Measurements from ENCODE around the gene APH1A. TPM values are rescaled to one million over a fixed set of nuclear protein-coding genes. Genes with fewer than 3 reads are reported as not detected.
"Not testable (repeated sequence)": the region's sequence is repeated elsewhere in the genome, so short reads cannot be mapped to it uniquely, and the experiment has no call there.

The APH1A gene
- total and polyA plus RNA-seq, 4 donors = 63.1 to 156 (median 138) TPM

DNA sequence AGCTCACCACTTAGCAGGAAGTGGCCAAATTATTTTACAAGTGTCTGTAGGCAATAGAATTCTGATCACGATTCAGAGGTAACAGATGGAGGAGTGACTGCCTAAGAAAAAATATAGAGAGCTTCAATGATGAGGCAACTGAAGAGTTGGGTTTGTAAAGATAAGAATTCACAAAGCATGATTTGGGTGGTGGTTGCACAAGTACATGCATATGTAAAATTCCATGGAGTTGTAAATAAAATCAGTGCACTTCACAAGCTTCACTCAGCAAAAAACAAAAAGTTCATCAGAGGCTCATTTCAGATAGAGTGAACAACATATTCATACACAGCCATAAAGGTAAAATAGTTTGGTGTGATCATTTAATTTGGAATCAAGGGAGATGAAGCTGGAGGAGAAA is 43.8 kb downstream of the APH1A start:
- Histone ChIP-seq H3K36me3 (ENCODE audit: control insufficient read depth, insufficient read depth, low read length) (peaks cover 28% of the 10 kb centered on the region), H3K27me3 (ENCODE audit: control insufficient read depth, insufficient read depth, low read length) (no peaks in the 10 kb centered on the region), H3K9me3 (ENCODE audit: control insufficient read depth, insufficient read depth, low read length) (no peaks in the 10 kb centered on the region), H3K27ac (ENCODE audit: low read depth, low read length) (no peak overlapping the region), H3K4me3 (ENCODE audit: low read depth, low read length) (no peak overlapping the region), H3K4me1 (ENCODE audit: control insufficient read depth, insufficient read depth, low read length) (no peaks in the 10 kb centered on the region)
- DNase-seq (ENCODE audit: low read depth in 4 of 6, low spot score in 6 of 6) = no peak
- WGBS (ENCODE audit: insufficient coverage) = 100% methylated on average over 1 of the region's 1 CpG

GRCh38 chr1:150221552-150221951 is 47.3 kb downstream of the APH1A start:
- no peaks in the 10 kb centered on the region for H3K4me1 ChIP-seq (ENCODE audit: control insufficient read depth, insufficient read depth, low read length)
- peak in 2 of 6 donors; percentile 66 to 81 for DNase-seq (ENCODE audit: low read depth in 4 of 6, low spot score in 6 of 6)
- no peak overlapping the region for H3K4me3 ChIP-seq (ENCODE audit: low read depth, low read length)
- H3K9me3 ChIP-seq (ENCODE audit: control insufficient read depth, insufficient read depth, low read length) = no peaks in the 10 kb centered on the region
- H3K27ac ChIP-seq (ENCODE audit: low read depth, low read length) = no peak overlapping the region
- no CpG with 5 or more reads among the region's 2 CpGs for WGBS (ENCODE audit: insufficient coverage)
- H3K36me3 ChIP-seq (ENCODE audit: control insufficient read depth, insufficient read depth, low read length) = peaks cover 20% of the 10 kb centered on the region
- no peaks in the 10 kb centered on the region for H3K27me3 ChIP-seq (ENCODE audit: control insufficient read depth, insufficient read depth, low read length)

- not testable (repeated sequence) for H3K4me3 ChIP-seq (ENCODE audit: low read depth, low read length); H3K9me3 ChIP-seq (ENCODE audit: control insufficient read depth, insufficient read depth, low read length); H3K4me1 ChIP-seq (ENCODE audit: control insufficient read depth, insufficient read depth, low read length); H3K27me3 ChIP-seq (ENCODE audit: control insufficient read depth, insufficient read depth, low read length); H3K27ac ChIP-seq (ENCODE audit: low read depth, low read length); DNase-seq (ENCODE audit: low read depth in 4 of 6, low spot score in 6 of 6); H3K36me3 ChIP-seq (ENCODE audit: control insufficient read depth, insufficient read depth, low read length)
- WGBS (ENCODE audit: insufficient coverage) = 100% methylated on average over 1 of the region's 6 CpGs
These were observed 53.0 kb downstream of the APH1A start for GRCh38 chr1:150215855-150216254.

Small RNA genes within 50 kb of the gene (small RNA-seq; reads per million reads assigned to genes)
- gene RNU2-17P (ENCODE audit: low replicate concordance) = 1.0 reads per million, percentile 80 among the genes with 10 or more reads in this experiment

Other genes with a start within 250 kb of the APH1A start
- 100 to 1,000 TPM in 1 of 2 donors, 10 to 100 TPM in 1; 67.4 to 102 TPM for gene VPS45, start 201.2 kb downstream of the APH1A start, total RNA-seq
- gene VPS45, start 201.2 kb downstream of the APH1A start, polyA plus RNA-seq (ENCODE audit: insufficient read length in 2 of 2) = 10 to 100 TPM; 75.8 to 78.8 TPM
- 10 to 100 TPM; 38.4 to 47.0 TPM for gene PLEKHO1, start 119.1 kb downstream of the APH1A start, total RNA-seq
- gene PLEKHO1, start 119.1 kb downstream of the APH1A start, polyA plus RNA-seq (ENCODE audit: insufficient read length in 2 of 2) = 100 to 1,000 TPM in 1 of 2 donors, 10 to 100 TPM in 1; 93.8 to 102 TPM
- 10 to 100 TPM; 29.4 to 42.8 TPM for gene ANP32E, start 32.9 kb downstream of the APH1A start, total RNA-seq
- gene ANP32E, start 32.9 kb downstream of the APH1A start, polyA plus RNA-seq (ENCODE audit: insufficient read length in 2 of 2) = 10 to 100 TPM; 47.5 to 67.8 TPM
- gene CA14, start 11.2 kb downstream of the APH1A start, total RNA-seq = 10 to 100 TPM; 11.1 to 33.7 TPM
- gene CA14, start 11.2 kb downstream of the APH1A start, polyA plus RNA-seq (ENCODE audit: insufficient read length in 2 of 2) = 10 to 100 TPM; 41.5 to 55.1 TPM
- gene C1orf54, start 3.8 kb upstream of the APH1A start, total RNA-seq = 10 to 100 TPM; 51.5 to 86.9 TPM
- gene C1orf54, start 3.8 kb upstream of the APH1A start, polyA plus RNA-seq (ENCODE audit: insufficient read length in 2 of 2) = 10 to 100 TPM; 32.5 to 38.3 TPM
- 10 to 100 TPM in 1 of 2 donors, 1 to 10 TPM in 1; 4.3 to 14.7 TPM for gene CIART, start 13.5 kb upstream of the APH1A start, total RNA-seq
- 10 to 100 TPM; 11.0 to 14.1 TPM for gene CIART, start 13.5 kb upstream of the APH1A start, polyA plus RNA-seq (ENCODE audit: insufficient read length in 2 of 2)
- gene MRPS21, start 24.8 kb upstream of the APH1A start, total RNA-seq = 100 to 1,000 TPM in 1 of 2 donors, 10 to 100 TPM in 1; 51.6 to 111 TPM
- gene MRPS21, start 24.8 kb upstream of the APH1A start, polyA plus RNA-seq (ENCODE audit: insufficient read length in 2 of 2) = 10 to 100 TPM; 87.4 to 97.5 TPM
- 10 to 100 TPM; 39.0 to 77.2 TPM for gene PRPF3, start 52.5 kb upstream of the APH1A start, total RNA-seq
- 10 to 100 TPM; 52.8 to 86.8 TPM for gene PRPF3, start 52.5 kb upstream of the APH1A start, polyA plus RNA-seq (ENCODE audit: insufficient read length in 2 of 2)
- gene RPRD2, start 95.1 kb upstream of the APH1A start, total RNA-seq = 10 to 100 TPM; 17.0 to 23.7 TPM
- 10 to 100 TPM; 33.9 to 35.9 TPM for gene RPRD2, start 95.1 kb upstream of the APH1A start, polyA plus RNA-seq (ENCODE audit: insufficient read length in 2 of 2)
- 10 to 100 TPM; 22.7 to 23.4 TPM for gene TARS2, start 218.4 kb upstream of the APH1A start, total RNA-seq
- gene TARS2, start 218.4 kb upstream of the APH1A start, polyA plus RNA-seq (ENCODE audit: insufficient read length in 2 of 2) = 10 to 100 TPM; 32.3 to 45.9 TPM
- gene ECM1, start 239.1 kb upstream of the APH1A start, total RNA-seq = 1 to 10 TPM; 2.1 to 9.2 TPM
- gene ECM1, start 239.1 kb upstream of the APH1A start, polyA plus RNA-seq (ENCODE audit: insufficient read length in 2 of 2) = 10 to 100 TPM; 16.3 to 20.4 TPM
- 1 to 10 TPM in 1 of 2 donors, not detected in 1; 1.2 TPM for gene FALEC, start 246.7 kb upstream of the APH1A start, total RNA-seq
- 1 to 10 TPM; 1.4 to 1.6 TPM for gene FALEC, start 246.7 kb upstream of the APH1A start, polyA plus RNA-seq (ENCODE audit: insufficient read length in 2 of 2)

Measured in spinal cord (tissue), 10 donors.